Osteoblast (primary cell): ENCODE results near the gene DBNDD2. TPM values are rescaled to one million over a fixed set of nuclear protein-coding genes. Genes with fewer than 3 reads are reported as not detected.

Source experiments
- DNase-seq: peaks from one replicate; pipeline ENCODE4 v3.0.0; 2011; ENCODE audit warnings: low spot score, mixed read lengths; ENCODE audit not compliant: insufficient read length; ENCODE audit errors: missing footprints
- H2AFZ ChIP-seq: 2 replicates; pipeline ENCODE4 v1.6.0; 2011; ENCODE audit warnings: mild to moderate bottlenecking, low read length
- H3K27ac ChIP-seq: 2 replicates; pipeline ENCODE4 v1.5.1; 2011; ENCODE audit warnings: mild to moderate bottlenecking, low read depth, low read length, moderate library complexity
- H3K27me3 ChIP-seq: 2 replicates; pipeline ENCODE4 v1.6.0; 2012; ENCODE audit warnings: mild to moderate bottlenecking, control low read depth, inconsistent platforms, low read length, moderate library complexity; ENCODE audit not compliant: insufficient read depth
- H3K36me3 ChIP-seq: 2 replicates; pipeline ENCODE4 v1.5.1; 2011; ENCODE audit warnings: mild to moderate bottlenecking, low read length, control low read depth, moderate library complexity; ENCODE audit not compliant: insufficient read depth
- H3K4me1 ChIP-seq: 2 replicates; pipeline ENCODE4 v1.5.1; 2011; ENCODE audit warnings: mild to moderate bottlenecking, low read length, control low read depth, moderate library complexity; ENCODE audit not compliant: insufficient read depth
- H3K4me2 ChIP-seq: 2 replicates; pipeline ENCODE4 v1.6.0; 2011; ENCODE audit warnings: mild to moderate bottlenecking, low read length; ENCODE audit not compliant: insufficient read depth
- H3K4me3 ChIP-seq: fragments of 200-600 bp; sonication (generic); 3 replicates; pipeline ENCODE4 v1.5.1; 2012; ENCODE audit warnings: mild to moderate bottlenecking, low read length, inconsistent platforms; ENCODE audit not compliant: insufficient read depth
- H3K79me2 ChIP-seq: 2 replicates; pipeline ENCODE4 v1.6.0; 2012; ENCODE audit warnings: mild to moderate bottlenecking, low read length, control low read depth, inconsistent platforms; ENCODE audit not compliant: insufficient read depth
- H3K9me3 ChIP-seq: 2 replicates; pipeline ENCODE4 v1.5.1; 2011; ENCODE audit warnings: low read depth, low read length, control low read depth
- H4K20me1 ChIP-seq: 2 replicates; pipeline ENCODE4 v1.6.0; 2012; ENCODE audit warnings: mild to moderate bottlenecking, low read length, control low read depth; ENCODE audit not compliant: insufficient read depth
- CTCF ChIP-seq: IDR thresholded peaks from 2 replicates; pipeline ENCODE4 v1.5.1; 2011; ENCODE audit warnings: mild to moderate bottlenecking, low read depth, low read length, moderate library complexity; ENCODE audit errors: extremely low read depth
- total RNA-seq: library from RNA; depleted of rRNA; stranded (reverse); fragments of >200 nt; gene quantifications from 2 replicates; pipeline ENCODE4 v1.2.3, GENCODE V29; 2012

Gene DBNDD2
- total RNA-seq, 1 donor: 8.7 TPM

DNA sequence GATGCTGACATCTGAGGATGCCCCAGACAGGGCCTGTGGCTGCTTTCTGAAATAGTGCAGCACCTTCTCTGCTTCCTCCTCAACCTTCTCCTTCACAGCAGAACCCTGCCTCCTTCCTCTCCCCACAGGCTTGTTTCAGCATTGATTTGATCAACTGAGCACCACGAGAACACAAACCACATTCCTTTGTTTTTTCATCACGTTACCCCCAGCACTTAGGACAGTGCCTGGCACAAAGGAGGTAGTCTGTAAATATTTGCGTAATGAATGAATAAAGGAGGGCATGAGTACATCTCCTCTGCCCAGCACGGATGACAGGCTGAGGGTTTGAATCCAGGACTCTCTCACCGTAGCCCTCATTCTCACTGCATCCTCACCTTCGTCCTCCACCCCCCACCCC lies 40.2 kb downstream of the DBNDD2 start:
- TF ChIP-seq CTCF: no peak
- no peaks in the 10 kb centered on the region for H4K20me1 ChIP-seq
- H3K4me2 ChIP-seq: no peak overlapping the region
- H3K9me3 ChIP-seq: no peaks in the 10 kb centered on the region
- no peak overlapping the region for H3K27ac ChIP-seq
- H3K79me2 ChIP-seq: no peaks in the 10 kb centered on the region
- H3K4me1 ChIP-seq: no peaks in the 10 kb centered on the region
- no peak overlapping the region for H2AFZ ChIP-seq
- no peak for DNase-seq
- H3K27me3 ChIP-seq: peaks cover 22% of the 10 kb centered on the region
- no peak overlapping the region for H3K4me3 ChIP-seq
- H3K36me3 ChIP-seq: no peaks in the 10 kb centered on the region

DNA sequence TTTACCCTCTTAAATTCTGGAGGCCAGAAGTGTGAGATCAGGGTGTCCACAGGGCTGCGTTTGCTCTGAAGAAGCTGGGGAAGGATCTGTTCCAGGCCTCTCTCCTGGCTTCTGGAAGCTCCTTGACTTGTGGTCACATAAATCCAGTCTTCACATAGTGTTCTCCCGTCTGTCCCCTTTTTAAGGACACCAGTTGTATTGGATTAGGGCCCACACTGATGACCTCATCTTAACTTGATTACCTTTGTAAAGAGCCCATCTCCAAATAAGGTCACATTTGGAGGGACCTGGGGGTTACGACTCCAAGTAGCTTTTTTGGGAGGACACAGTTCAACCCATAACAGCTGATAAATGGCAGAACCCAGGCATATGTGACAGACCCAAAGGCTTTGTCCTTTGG lies 41.4 kb downstream of the DBNDD2 start:
- peaks cover 14% of the 10 kb centered on the region for H3K27me3 ChIP-seq
- H3K4me2 ChIP-seq: no peak overlapping the region
- no peak overlapping the region for H3K27ac ChIP-seq
- no peak overlapping the region for H3K4me3 ChIP-seq
- H2AFZ ChIP-seq: no peak overlapping the region
- no peaks in the 10 kb centered on the region for H3K79me2 ChIP-seq
- H3K36me3 ChIP-seq: no peaks in the 10 kb centered on the region
- DNase-seq: no peak
- no peaks in the 10 kb centered on the region for H3K4me1 ChIP-seq
- TF ChIP-seq CTCF: no peak
- no peaks in the 10 kb centered on the region for H4K20me1 ChIP-seq
- no peaks in the 10 kb centered on the region for H3K9me3 ChIP-seq

DNA sequence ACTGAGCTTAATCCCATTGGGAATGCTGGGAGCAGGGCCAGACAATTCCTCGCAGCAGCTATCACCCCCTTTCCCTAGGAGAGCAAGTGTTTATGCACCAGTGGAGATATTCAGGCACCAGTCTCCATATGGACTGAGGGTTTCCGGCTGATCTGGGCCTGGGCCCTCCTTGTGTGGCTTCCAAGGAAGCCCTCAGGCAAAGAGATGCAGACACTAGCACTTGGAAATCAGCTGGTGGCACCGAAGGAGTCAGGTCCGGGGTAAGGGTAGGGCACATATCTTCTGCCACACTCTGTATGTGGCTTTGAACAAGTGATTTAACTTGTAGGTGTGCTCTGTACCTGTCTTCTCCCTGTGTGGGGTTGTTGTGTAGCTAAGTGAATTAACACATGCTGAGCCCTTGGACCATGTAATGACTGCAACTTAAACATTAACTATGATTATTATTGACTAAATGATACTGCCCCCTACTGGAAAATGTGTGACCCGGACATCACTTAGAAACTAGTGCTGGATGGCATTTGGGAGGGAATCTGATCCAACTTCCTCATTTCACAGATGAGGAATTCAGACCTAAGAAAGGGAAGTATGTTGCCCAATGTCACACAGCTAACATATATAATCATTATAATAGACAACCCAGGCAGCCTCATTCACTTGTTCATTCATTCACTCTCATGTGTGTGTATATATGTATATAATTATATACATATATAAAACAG lies 42.2 kb downstream of the DBNDD2 start:
- H3K79me2 ChIP-seq: no peaks in the 10 kb centered on the region
- no peak overlapping the region for H3K4me3 ChIP-seq
- peak; percentile 72 for TF ChIP-seq CTCF
- peaks cover 8% of the 10 kb centered on the region for H3K27me3 ChIP-seq
- no peaks in the 10 kb centered on the region for H3K9me3 ChIP-seq
- H3K4me1 ChIP-seq: no peaks in the 10 kb centered on the region
- no peak overlapping the region for H2AFZ ChIP-seq
- no peak overlapping the region for H3K27ac ChIP-seq
- H3K4me2 ChIP-seq: no peak overlapping the region
- no peaks in the 10 kb centered on the region for H3K36me3 ChIP-seq
- H4K20me1 ChIP-seq: no peaks in the 10 kb centered on the region
- DNase-seq: no peak

GRCh38 chr20:45452238-45452637 lies 44.1 kb downstream of the DBNDD2 start:
- Histone ChIP-seq H3K4me1 (no peaks in the 10 kb centered on the region), H3K36me3 (no peaks in the 10 kb centered on the region), H2AFZ (no peak overlapping the region), H3K79me2 (no peaks in the 10 kb centered on the region), H3K9me3 (no peaks in the 10 kb centered on the region), H3K27ac (no peak overlapping the region), H3K4me3 (no peak overlapping the region), H3K4me2 (no peak overlapping the region), H3K27me3 (peaks cover 8% of the 10 kb centered on the region), H4K20me1 (no peaks in the 10 kb centered on the region)
- TF ChIP-seq CTCF: no peak
- no peak for DNase-seq
